ENCODE results near the gene PRELP.
"Not testable (repeated sequence)": the region's sequence is repeated elsewhere in the genome, so short reads cannot be mapped to it uniquely, and the experiment has no call there.

PRELP gene

DNA sequence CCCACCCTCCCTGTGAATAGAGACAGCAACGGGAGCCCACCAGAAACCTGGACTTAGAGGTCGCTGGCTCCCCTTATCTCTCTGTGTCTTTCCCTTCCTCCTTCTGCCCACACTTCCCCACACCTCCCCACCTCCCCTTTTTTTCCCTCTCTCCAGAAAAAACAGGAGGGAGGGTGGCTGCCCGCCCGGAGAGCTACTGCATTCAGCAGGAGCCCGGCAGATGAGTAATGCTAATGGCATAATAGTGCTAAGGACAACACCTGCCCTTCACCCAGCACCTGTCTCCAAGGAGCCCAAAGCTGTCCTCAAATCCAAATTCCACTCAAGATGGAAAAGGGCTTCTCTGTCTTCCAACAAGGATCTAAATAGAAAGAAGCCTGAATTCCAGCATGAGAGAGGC, 11.4 kb upstream of the PRELP start:
- Mint-ChIP-seq H3K4me1 (no peaks in the 10 kb centered on the region), H3K27ac (no peak overlapping the region), H3K27me3 (peaks cover 12% of the 10 kb centered on the region), H3K36me3 (no peaks in the 10 kb centered on the region), H3K4me3 (no peak overlapping the region), H3K9me3 (no peaks in the 10 kb centered on the region)

DNA sequence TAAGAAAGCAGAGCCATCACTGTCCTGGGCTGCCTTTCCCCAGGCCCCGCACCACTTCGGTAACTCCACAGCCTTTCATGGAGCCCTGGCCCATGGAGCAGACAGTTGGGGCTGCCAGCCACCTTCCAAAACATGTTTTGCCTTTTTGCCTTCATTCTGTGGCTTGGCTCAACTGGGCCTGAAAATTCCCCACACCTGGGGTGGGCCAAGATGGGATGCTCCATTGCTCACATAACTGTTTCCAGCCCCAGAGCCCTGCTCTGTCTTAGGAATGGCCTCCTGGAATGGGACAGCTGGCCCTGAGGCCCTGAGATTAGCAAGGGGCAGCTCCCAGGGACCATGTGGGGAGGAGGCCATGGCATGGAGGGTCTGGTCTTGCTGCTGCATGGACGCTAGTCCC, 10.9 kb upstream of the PRELP start:
- Mint-ChIP-seq H3K36me3 (no peaks in the 10 kb centered on the region), H3K27me3 (peaks cover 12% of the 10 kb centered on the region), H3K4me3 (no peak overlapping the region), H3K4me1 (no peaks in the 10 kb centered on the region), H3K9me3 (no peaks in the 10 kb centered on the region), H3K27ac (no peak overlapping the region)

DNA sequence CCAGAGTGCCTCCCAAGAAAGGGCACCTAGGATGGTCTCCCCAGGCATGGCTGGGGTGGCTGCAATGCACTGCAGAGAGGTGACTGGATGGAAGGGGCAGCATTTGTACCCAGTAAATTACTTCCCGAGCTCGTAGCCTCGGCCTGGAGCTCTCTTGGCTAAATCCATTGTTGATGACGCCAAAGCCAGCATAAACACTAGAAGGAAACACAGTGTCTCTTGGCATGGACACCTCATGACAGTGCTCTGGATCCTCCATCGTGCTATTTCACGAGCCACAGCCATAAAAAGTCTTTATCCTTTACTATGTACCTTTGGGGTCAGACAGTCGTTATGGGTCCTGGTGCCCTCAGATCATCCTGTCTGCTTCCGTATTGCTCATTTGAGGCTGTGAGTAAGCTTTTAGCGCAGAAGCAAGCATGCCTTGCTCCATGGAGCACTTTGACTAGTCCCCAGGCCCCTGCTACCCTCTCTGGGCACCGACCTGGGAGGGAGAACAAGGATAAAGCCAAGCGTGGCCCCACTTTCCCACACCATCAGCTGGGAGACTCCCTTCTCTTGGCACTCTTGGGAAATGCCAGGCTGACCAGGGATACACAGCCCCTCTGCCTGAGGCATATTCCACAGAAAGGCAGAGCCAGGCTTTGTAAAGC, 10.3 kb upstream of the PRELP start:
- no peak overlapping the region for H3K27ac Mint-ChIP-seq
- no peaks in the 10 kb centered on the region for H3K9me3 Mint-ChIP-seq
- H3K27me3 Mint-ChIP-seq, result peaks cover 12% of the 10 kb centered on the region
- no peaks in the 10 kb centered on the region for H3K4me1 Mint-ChIP-seq
- H3K4me3 Mint-ChIP-seq, result no peak overlapping the region
- H3K36me3 Mint-ChIP-seq, result no peaks in the 10 kb centered on the region

DNA sequence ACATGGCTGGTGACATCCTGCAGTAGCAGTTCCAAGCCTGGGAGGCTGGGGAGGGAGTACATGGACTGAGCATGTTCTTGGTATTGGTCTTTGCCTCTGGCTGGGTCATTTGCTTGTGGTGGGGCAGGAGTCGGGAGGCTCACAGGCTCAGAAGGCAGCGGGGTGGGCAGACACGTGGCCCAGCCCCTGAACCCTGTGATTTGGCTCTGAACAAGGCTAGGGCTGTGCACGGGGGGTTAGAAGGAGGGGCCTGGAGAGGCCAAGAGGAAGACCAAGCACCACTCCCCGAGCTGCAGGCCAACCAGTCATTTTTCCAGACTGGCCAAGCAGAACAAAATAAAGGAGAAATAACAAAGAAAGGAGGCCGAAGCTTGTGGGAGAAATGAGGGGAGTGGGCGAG, 9.7 kb upstream of the PRELP start:
- peaks cover 12% of the 10 kb centered on the region for H3K27me3 Mint-ChIP-seq
- no peak overlapping the region for H3K27ac Mint-ChIP-seq
- no peak overlapping the region for H3K4me3 Mint-ChIP-seq
- no peaks in the 10 kb centered on the region for H3K9me3 Mint-ChIP-seq
- H3K4me1 Mint-ChIP-seq, result no peaks in the 10 kb centered on the region
- H3K36me3 Mint-ChIP-seq, result no peaks in the 10 kb centered on the region

DNA sequence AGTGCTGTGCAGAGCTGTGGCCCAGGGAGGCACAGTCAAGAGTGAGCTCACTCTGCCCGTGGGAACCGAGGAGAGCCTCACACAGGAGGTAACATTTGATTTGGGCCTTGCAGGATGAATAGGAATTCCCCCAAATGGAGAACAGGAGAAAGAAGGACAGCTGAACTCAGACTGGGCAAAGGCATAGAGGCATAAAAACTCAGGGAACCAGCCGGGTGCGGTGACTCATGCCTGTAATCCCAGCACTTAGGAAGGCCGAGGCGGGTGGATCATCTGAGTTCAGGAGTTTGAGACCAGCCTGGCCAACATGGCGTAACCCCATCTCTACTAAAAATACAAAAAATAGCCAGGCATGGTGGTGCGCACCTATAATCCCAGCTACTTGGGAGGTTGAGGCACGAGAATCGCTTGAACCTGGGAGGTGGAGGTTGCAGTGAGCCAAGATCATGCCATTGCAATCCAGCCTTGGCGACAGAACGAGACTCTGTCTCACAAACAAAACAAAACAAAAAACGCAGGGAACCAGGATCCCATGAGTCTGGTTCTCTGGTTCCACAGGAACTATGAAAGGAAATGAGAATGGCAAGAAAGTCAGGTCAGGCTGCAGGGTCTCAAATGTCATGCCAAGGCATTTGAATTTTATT, 8.6 kb upstream of the PRELP start:
- H3K36me3 Mint-ChIP-seq, H3K27me3 Mint-ChIP-seq, H3K4me3 Mint-ChIP-seq, H3K4me1 Mint-ChIP-seq, H3K9me3 Mint-ChIP-seq, H3K27ac Mint-ChIP-seq: not testable (repeated sequence)

DNA sequence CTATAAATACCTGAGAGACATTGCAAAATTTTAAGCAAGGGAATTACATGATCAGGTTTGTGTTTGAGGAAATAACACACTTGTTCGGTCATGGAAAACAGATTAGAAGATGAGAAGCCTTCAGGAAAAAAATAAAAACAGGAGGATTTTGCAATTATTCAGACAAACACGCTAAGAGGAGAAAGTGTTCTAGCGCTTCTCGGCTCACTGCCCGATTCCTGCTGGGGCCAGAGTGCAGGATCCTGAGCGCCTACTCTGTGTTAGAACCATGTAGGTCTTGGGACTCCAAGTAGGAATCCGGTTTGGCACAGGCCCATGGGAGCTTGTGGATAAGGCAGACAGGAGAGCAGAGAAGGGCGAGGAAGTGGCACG, 8.1 kb upstream of the PRELP start:
- peaks cover 10% of the 10 kb centered on the region for H3K27me3 Mint-ChIP-seq
- H3K36me3 Mint-ChIP-seq, result no peaks in the 10 kb centered on the region
- H3K4me1 Mint-ChIP-seq, result no peaks in the 10 kb centered on the region
- H3K27ac Mint-ChIP-seq, result no peak overlapping the region
- no peak overlapping the region for H3K4me3 Mint-ChIP-seq
- no peaks in the 10 kb centered on the region for H3K9me3 Mint-ChIP-seq

DNA sequence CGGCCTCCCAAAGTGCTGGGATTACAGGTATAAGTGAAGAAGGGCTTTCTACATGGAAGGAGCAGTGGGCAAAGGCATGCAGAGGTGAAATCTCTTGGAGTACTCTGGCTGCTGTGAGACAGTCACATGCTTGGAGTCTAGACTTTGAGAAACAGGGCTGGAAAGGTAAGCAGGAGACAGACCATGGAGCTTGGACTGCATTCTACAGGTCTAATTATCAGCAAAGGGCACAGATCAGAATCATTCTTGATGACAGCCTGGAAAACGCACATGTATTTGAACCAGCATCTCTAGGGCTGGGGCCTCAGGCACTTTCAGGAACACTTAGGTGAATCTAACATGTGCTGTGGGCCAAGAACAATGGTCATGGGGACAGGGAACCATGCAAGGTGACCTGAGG, 7.3 kb upstream of the PRELP start:
- no peaks in the 10 kb centered on the region for H3K9me3 Mint-ChIP-seq
- peaks cover 10% of the 10 kb centered on the region for H3K27me3 Mint-ChIP-seq
- no peak overlapping the region for H3K27ac Mint-ChIP-seq
- H3K4me1 Mint-ChIP-seq, result no peaks in the 10 kb centered on the region
- H3K36me3 Mint-ChIP-seq, result no peaks in the 10 kb centered on the region
- H3K4me3 Mint-ChIP-seq, result no peak overlapping the region

DNA sequence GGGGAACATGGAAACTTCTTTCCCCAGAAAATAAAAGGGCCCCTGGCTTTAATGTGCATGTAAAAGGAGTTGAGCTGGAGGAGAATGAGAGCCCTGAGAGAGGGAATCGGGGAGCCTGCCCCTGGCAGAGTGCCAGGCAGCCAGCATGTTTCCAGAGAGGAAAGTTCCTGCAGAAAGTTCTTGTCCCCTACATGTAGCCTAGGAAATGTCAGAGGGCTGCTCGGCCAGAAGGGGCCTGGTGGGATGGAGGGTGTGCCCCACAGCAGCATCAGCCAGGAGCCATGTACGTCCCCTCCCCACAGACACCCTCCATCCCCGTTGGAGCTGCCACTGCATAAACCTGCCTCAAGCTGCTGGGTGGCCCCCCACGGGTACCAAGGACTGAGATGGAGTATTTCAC, 5.4 kb upstream of the PRELP start:
- H3K36me3 Mint-ChIP-seq, result no peaks in the 10 kb centered on the region
- no peaks in the 10 kb centered on the region for H3K9me3 Mint-ChIP-seq
- no peak overlapping the region for H3K4me3 Mint-ChIP-seq
- no peak overlapping the region for H3K27ac Mint-ChIP-seq
- peaks cover 10% of the 10 kb centered on the region for H3K27me3 Mint-ChIP-seq
- H3K4me1 Mint-ChIP-seq, result no peaks in the 10 kb centered on the region

DNA sequence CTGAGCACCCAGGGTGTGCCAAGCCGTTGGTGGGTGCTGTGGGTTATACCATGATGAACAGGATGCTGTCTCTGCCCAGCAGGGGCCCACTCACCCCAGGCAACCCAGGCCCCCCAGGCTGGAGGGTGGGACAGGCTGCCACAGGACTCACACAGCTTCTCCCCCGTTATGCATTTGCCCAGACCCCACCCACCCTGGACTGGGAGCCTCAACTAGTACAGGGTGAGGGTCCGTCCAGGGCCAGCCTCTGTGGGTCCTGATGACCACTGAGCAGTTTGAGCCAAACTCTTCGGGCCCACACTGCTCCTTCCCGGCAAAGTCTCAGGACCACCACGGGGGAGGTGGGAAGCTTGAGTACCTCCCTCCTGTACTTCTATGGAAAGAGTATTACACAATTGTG, 3.8 kb upstream of the PRELP start:
- H3K36me3 Mint-ChIP-seq, result no peaks in the 10 kb centered on the region
- no peak overlapping the region for H3K4me3 Mint-ChIP-seq
- H3K27ac Mint-ChIP-seq, result no peak overlapping the region
- no peaks in the 10 kb centered on the region for H3K9me3 Mint-ChIP-seq
- no peaks in the 10 kb centered on the region for H3K4me1 Mint-ChIP-seq
- H3K27me3 Mint-ChIP-seq, result peaks cover 15% of the 10 kb centered on the region

DNA sequence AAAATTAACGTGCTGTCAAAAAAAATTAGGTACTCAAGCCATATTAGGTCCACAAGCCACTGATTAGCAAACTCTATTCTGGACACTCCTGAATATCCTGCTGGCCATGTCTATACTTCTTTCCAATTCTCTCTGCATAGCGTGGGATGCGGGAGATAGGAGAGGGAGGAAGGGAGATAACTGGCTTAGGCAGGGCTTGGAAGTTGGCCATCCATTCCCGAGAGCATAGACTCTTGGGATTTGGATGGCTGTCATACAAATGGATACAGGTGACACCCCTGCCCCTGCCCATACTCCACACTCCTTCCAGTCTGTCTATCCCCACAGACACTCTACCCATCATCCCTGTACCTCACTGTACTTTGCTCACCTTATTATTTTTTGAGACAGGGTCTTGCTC, 2.3 kb upstream of the PRELP start:
- H3K4me3 Mint-ChIP-seq, result no peak overlapping the region

DNA sequence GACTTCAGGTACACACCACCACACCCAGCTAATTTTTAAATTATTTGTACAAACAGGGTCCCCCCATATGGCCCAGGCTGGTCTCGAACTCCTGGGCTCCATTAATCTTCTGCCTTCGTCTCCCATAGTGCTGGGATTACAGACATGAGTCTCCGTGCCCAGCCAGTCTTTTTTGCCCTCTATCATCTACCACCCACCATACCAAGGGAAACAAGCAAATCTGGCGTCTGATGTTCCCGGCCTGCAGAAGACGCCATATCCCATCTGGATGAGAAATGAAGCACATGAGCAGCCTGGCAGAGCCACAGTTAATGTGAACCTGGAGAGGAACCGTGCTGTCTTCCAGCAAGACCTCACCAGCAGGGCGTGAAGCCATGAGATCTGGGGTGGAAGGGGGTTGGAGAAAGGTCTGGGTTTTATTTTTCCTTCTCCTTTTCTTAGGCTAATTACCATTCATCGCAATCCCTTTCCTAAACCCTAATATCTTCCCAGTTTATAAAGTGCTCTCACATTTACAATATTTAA, 1.8 kb upstream of the PRELP start:
- Mint-ChIP-seq H3K36me3 (no peaks in the 10 kb centered on the region), H3K27me3 (peaks cover 8% of the 10 kb centered on the region), H3K27ac (no peak overlapping the region)

More for the DNA sequence above, 2.3 kb upstream of the PRELP start:
- no peaks in the 10 kb centered on the region for H3K36me3 Mint-ChIP-seq
- H3K9me3 Mint-ChIP-seq, result no peaks in the 10 kb centered on the region
- no peaks in the 10 kb centered on the region for H3K4me1 Mint-ChIP-seq
- no peak overlapping the region for H3K27ac Mint-ChIP-seq
- peaks cover 13% of the 10 kb centered on the region for H3K27me3 Mint-ChIP-seq

DNA sequence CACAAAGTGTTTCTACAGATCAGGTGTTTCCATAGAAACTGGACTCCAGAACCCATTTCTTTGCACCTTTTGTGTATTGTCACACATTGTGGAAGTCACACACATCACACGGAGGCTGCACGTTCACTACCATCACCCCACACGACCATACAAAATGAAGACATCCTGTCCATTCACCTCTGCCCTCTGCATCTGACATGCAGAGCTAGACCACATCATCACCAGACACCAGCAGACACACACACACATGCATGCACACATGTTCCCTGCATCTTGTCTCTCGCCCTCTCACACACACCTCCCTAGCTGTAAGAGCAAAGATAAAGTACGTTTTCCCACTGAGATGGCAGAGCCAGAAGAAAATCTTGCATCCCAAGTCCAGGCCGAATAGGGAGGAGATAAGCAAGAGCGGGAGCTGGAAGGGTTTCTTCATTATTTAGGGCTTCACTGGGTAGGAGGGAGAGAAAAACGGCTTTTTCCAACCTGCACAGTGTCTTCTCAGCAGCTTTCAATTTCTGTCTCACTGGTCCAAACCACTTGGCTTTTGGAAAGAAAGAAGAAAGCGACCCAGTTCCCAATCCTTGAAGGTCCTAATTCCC, 709 bp downstream of the PRELP start:
- peaks cover 8% of the 10 kb centered on the region for H3K27me3 Mint-ChIP-seq

More for the DNA sequence above, 1.8 kb upstream of the PRELP start:
- no peaks in the 10 kb centered on the region for H3K9me3 Mint-ChIP-seq
- H3K4me1 Mint-ChIP-seq, result no peaks in the 10 kb centered on the region
- no peak overlapping the region for H3K4me3 Mint-ChIP-seq

DNA sequence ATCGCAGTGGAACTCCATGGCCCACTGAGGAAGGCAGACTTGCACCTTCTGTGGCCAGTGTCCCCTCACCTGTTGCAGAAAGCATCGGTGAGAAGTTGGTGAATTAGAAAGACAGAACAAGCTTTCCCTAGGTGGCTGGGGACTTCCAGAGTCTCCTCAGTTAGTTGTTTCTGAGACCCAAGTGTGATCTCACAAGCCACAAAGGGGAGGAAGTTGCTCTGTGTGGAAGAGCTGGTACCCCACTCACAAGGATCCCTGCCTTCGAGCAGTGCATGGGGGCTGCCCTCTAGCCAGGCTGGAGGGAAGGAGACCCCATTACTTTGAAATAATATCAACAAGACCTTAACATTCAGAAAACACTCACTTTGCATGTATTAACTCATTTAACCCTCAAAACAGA, 2.1 kb downstream of the PRELP start:
- H3K4me3 Mint-ChIP-seq, result no peak overlapping the region
- H3K36me3 Mint-ChIP-seq, result no peaks in the 10 kb centered on the region
- H3K9me3 Mint-ChIP-seq, result no peaks in the 10 kb centered on the region
- H3K4me1 Mint-ChIP-seq, result no peaks in the 10 kb centered on the region
- peaks cover 5% of the 10 kb centered on the region for H3K27me3 Mint-ChIP-seq
- H3K27ac Mint-ChIP-seq, result no peak overlapping the region

More for the DNA sequence above, 709 bp downstream of the PRELP start:
- Mint-ChIP-seq H3K4me3 (no peak overlapping the region), H3K27ac (no peak overlapping the region), H3K4me1 (no peaks in the 10 kb centered on the region), H3K9me3 (no peaks in the 10 kb centered on the region), H3K36me3 (no peaks in the 10 kb centered on the region)

DNA sequence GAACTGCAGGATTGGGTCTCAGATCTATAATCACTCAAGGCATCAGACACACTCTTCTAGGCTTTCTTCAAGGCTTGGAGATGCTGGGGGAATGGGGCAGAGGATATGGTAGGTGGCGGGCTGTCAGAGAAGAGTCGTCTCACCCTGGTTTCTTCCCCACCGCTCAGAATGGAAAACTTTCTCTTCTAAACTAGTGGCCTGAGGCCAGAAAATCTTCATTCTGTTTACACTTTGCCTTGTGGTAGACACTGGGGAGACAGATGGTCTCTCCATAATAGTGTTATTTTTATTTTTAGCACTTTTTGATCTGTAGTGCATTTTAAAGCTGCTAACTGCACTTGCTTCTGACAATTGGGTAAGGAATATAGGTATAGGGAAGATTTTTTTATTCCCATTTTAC, 2.6 kb downstream of the PRELP start:
- Mint-ChIP-seq H3K4me1 (no peaks in the 10 kb centered on the region), H3K4me3 (no peak overlapping the region), H3K27ac (no peak overlapping the region), H3K9me3 (no peaks in the 10 kb centered on the region), H3K27me3 (peaks cover 5% of the 10 kb centered on the region), H3K36me3 (no peaks in the 10 kb centered on the region)

DNA sequence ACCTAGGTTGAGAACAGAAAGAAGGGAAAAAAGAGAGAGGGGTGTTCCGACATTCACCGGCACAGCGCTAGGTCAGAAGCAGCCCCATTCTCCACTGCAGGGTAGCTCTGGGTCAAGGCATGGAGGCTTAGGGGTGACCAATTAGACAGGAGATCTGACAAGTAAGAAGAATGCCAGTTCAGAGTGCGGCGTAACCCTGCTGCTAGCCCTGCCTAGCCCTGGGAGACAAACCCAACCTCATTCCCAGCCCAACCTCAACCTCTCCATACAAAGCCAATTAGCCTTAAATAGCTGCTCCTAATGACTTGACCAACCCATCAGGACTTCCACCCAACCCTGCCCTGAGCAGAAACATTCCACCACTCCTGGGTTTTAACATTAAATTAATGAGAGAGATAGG, 3.4 kb downstream of the PRELP start:
- Mint-ChIP-seq H3K4me3 (no peak overlapping the region), H3K27ac (no peak overlapping the region), H3K9me3 (no peaks in the 10 kb centered on the region), H3K27me3 (peaks cover 5% of the 10 kb centered on the region), H3K36me3 (no peaks in the 10 kb centered on the region), H3K4me1 (no peaks in the 10 kb centered on the region)

DNA sequence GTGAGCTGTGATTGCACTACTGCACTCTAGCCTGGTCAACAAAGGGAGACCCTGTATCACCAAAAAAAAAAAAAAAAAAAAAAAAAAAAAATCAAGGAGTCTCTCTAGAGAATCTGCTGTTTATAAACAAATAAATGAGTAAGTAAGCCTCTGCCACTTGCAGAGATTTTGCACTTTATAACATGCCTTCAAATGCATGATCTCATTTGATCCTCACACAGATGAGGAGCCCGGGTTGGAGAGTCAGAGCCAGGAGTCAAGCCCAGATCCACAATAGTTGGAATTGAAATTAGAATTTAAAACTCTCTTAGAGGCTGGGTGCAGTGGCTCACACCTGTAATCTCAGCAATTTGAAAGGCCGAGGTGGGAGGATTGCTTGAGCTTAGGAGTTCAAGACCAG, 4.0 kb downstream of the PRELP start:
- Mint-ChIP-seq H3K4me1 (no peaks in the 10 kb centered on the region), H3K4me3 (no peak overlapping the region), H3K36me3 (no peaks in the 10 kb centered on the region), H3K27ac (no peak overlapping the region), H3K27me3 (peaks cover 5% of the 10 kb centered on the region), H3K9me3 (no peaks in the 10 kb centered on the region)
